ENCODE measurements around the gene SUV39H1. TPM values are rescaled to one million over a fixed set of nuclear protein-coding genes. Genes with fewer than 3 reads are reported as not detected.

SUV39H1 gene
- polyA plus RNA-seq, 1 of the 3 experiments (the other 2 are of a cell fraction): 8.5 TPM

DNA sequence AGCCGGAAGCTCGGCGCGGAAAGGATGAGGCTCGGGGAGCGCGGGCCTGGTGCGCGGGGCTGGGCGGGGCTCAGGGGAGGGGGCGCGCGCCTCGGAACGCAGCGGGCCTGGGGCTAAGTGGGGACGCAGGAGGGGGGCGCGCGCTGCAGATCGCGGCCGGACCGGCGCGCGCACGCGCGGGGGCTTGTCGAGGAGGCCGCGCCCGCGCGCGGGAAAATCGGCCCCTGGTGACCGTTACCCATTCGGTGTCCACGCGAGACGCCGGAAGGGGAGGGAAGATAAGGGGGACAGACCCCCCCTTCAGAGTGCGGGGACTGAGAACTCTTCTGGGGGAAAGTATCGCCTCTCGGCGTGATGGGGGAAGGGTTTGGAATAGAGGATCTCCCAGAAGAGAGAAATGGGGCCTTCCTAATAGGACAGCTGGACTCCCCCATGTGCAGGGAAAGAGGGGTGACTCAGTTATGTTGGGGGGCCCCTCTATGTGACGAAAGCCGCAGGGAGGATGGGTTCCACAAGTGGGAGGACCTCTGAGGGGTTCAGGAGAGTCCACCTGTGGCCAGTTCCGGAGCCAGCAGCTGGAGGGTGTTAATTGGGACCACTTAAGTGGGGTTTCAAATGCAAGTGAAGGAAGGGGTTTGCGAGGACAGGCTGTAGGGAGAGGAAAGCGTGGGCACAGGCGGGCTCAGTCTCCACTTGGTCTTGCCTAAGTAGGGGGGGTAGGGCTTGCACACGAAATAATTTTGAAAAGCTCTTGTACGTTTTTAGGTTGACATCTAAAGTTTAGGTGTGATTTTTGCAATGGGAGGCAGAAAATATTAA lies 584 bp downstream of the SUV39H1 start:
- no peaks in the 10 kb centered on the region for H3F3A ChIP-seq (replicated peaks; ENCODE audit: insufficient read depth)
- H3K4me3 ChIP-seq (ENCODE audit: low read depth in 2 of 2, low read length in 1 of 2): peak overlapping the region; percentile 56 to 60
- WGBS (ENCODE audit: low lambda C conversion rate): 31% methylated on average over 19 of the region's 56 CpGs
- H3K4me2 ChIP-seq: peak overlapping the region; percentile 69
- H4K20me1 ChIP-seq (ENCODE audit: insufficient read depth): no peaks in the 10 kb centered on the region
- peak; percentile 37; the same call in 1 of the 2 replicates for TF ChIP-seq GABPA (IDR thresholded peaks at IDR 0.05; ENCODE audit: low read depth)
- TF ChIP-seq NRF1 (IDR thresholded peaks at IDR 0.05; ENCODE audit: low read depth, low read length): peak; percentile 27; the same call in 1 of the 2 replicates
- TF ChIP-seq EZH2phosphoT487 (IDR thresholded peaks at IDR 0.05; ENCODE audit: borderline replicate concordance, low read depth): no peak
- TF ChIP-seq FOSL2 (IDR thresholded peaks at IDR 0.05; ENCODE audit: borderline replicate concordance, low read depth): no peak
- TF ChIP-seq ELF1 (IDR thresholded peaks at IDR 0.05): no peak
- TF ChIP-seq CHD2 (IDR thresholded peaks at IDR 0.05; ENCODE audit: low read length, partially characterized antibody): no peak
- TF ChIP-seq FOXM1 (IDR thresholded peaks at IDR 0.05; ENCODE audit: low read depth): no peak
- TF ChIP-seq FOXJ3 (CRISPR knock-in tag; IDR thresholded peaks at IDR 0.05): no peak
- TF ChIP-seq GATA2 (CRISPR knock-in tag; IDR thresholded peaks at IDR 0.05): no peak
- TF ChIP-seq, protein P1, sequence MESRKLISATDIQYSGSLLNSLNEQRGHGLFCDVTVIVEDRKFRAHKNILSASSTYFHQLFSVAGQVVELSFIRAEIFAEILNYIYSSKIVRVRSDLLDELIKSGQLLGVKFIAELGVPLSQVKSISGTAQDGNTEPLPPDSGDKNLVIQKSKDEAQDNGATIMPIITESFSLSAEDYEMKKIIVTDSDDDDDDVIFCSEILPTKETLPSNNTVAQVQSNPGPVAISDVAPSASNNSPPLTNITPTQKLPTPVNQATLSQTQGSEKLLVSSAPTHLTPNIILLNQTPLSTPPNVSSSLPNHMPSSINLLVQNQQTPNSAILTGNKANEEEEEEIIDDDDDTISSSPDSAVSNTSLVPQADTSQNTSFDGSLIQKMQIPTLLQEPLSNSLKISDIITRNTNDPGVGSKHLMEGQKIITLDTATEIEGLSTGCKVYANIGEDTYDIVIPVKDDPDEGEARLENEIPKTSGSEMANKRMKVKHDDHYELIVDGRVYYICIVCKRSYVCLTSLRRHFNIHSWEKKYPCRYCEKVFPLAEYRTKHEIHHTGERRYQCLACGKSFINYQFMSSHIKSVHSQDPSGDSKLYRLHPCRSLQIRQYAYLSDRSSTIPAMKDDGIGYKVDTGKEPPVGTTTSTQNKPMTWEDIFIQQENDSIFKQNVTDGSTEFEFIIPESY (IDR thresholded peaks at IDR 0.05; ENCODE audit: borderline replicate concordance, low read depth): peak; percentile 76
- no peaks in the 10 kb centered on the region for H3K9me3 ChIP-seq
- peak overlapping the region; percentile 72; the same call in 1 of the 2 replicates for H3K9ac ChIP-seq
- ChIA-PET CTCF (no interaction called here), POLR2A (interaction anchor here (1.5 to 1.8 kb wide), 2 partner anchors 21 to 41 kb away, joined by 3 to 5 read pairs; no protein-coding TSS in a partner anchor)
- peaks cover 10% of the 10 kb centered on the region; the same call in 1 of the 2 replicates for H3K27me3 ChIP-seq (ENCODE audit: insufficient read depth)
- H3K4me1 ChIP-seq (ENCODE audit: control insufficient read depth in 1 of 2, insufficient read depth in 2 of 2, low read depth in 1 of 2, low read length in 1 of 2): peaks cover 0 to 18% of the 10 kb centered on the region in 2 experiments; a peak in 1 of 4 replicates
- peak overlapping the region; percentile 58 to 62; a peak in 3 of 4 replicates for H3K27ac ChIP-seq (ENCODE audit: low read depth in 2 of 2, low read length in 1 of 2)
- H2AFZ ChIP-seq (ENCODE audit: low read depth): no peak overlapping the region
- H3K36me3 ChIP-seq (replicated peaks in 1 of 2; ENCODE audit: control insufficient read depth in 1 of 2, insufficient read depth in 2 of 2, low read length in 1 of 2): peaks cover 0 to 7% of the 10 kb centered on the region in 2 experiments
- H3K9me2 ChIP-seq: no peaks in the 10 kb centered on the region
- H3K79me2 ChIP-seq (ENCODE audit: insufficient read depth): peaks cover 20% of the 10 kb centered on the region
- peak; percentile 86 for DNase-seq

DNA sequence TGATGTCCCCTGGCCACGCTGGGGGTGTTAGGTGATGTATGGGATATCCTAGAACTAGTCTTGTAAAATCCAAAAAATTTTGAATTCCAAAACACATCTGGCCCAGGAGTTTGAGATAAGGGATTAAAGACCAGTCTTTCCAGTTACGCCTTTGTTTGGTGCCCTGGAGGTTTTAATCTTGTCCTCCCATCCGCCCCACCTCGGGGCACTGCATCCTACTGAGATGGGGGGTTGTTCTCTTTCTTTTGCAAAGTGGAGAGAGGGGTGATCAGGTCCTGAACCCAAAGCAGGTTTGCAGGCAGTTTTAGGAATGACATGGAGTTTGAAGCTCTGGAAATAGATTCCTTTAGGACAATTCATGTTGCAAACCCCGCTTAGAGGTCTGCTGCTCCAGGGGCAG lies 1.8 kb downstream of the SUV39H1 start:
- H2AFZ ChIP-seq (ENCODE audit: low read depth): no peak overlapping the region
- H3K4me3 ChIP-seq (ENCODE audit: low read depth in 2 of 2, low read length in 1 of 2): no peak overlapping the region
- CTCF ChIA-PET: interaction anchor here (0.9 kb wide), 1 partner anchor 10 kb away, joined by 3 read pairs; no protein-coding TSS in a partner anchor
- H3K79me2 ChIP-seq (ENCODE audit: insufficient read depth): peaks cover 20% of the 10 kb centered on the region
- no peak overlapping the region for H3K27ac ChIP-seq (ENCODE audit: low read depth in 2 of 2, low read length in 1 of 2)
- H3K9ac ChIP-seq: no peak overlapping the region
- no peak for TF ChIP-seq EZH2phosphoT487 (IDR thresholded peaks at IDR 0.05; ENCODE audit: borderline replicate concordance, low read depth)
- no peaks in the 10 kb centered on the region for H3K9me3 ChIP-seq
- no peak for DNase-seq
- POLR2A ChIA-PET: no interaction called here
- WGBS (ENCODE audit: low lambda C conversion rate): 54% methylated on average over 4 of the region's 5 CpGs
- H3K27me3 ChIP-seq (ENCODE audit: insufficient read depth): peaks cover 10% of the 10 kb centered on the region; the same call in 1 of the 2 replicates
- H3K9me2 ChIP-seq: no peaks in the 10 kb centered on the region
- H3K4me2 ChIP-seq: 0 out of 2 replicates have a peak overlapping the region, but pooled peaks have one; percentile 69
- peaks cover 0 to 18% of the 10 kb centered on the region in 2 experiments; a peak in 1 of 4 replicates for H3K4me1 ChIP-seq (ENCODE audit: control insufficient read depth in 1 of 2, insufficient read depth in 2 of 2, low read depth in 1 of 2, low read length in 1 of 2)
- no peaks in the 10 kb centered on the region for H3F3A ChIP-seq (replicated peaks; ENCODE audit: insufficient read depth)
- peaks cover 0 to 7% of the 10 kb centered on the region in 2 experiments for H3K36me3 ChIP-seq (replicated peaks in 1 of 2; ENCODE audit: control insufficient read depth in 1 of 2, insufficient read depth in 2 of 2, low read length in 1 of 2)
- H4K20me1 ChIP-seq (ENCODE audit: insufficient read depth): no peaks in the 10 kb centered on the region

All from SK-N-SH (cell line).